Measurements from ENCODE around the gene DGAT2.

DNA sequence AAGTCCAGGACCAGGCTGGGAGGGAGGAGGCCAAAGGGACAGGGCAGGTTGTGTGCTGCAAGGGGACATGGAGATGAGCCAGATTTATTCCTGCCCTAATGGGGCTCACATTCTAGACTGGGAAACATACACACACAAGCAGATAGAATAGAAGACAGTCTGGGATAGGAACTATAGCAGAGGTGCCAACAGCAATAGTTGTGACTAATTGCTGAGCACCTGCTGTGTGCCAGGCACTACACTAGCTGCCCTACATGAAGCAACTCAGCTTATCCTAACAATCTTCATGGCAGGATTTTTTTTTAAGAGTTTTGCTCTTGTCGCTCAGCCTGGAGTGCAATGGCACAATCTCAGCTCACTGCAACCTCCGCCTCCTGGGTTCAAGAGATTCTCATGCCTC is 39.6 kb upstream of the DGAT2 start:
- TF ChIP-seq, protein P1, sequence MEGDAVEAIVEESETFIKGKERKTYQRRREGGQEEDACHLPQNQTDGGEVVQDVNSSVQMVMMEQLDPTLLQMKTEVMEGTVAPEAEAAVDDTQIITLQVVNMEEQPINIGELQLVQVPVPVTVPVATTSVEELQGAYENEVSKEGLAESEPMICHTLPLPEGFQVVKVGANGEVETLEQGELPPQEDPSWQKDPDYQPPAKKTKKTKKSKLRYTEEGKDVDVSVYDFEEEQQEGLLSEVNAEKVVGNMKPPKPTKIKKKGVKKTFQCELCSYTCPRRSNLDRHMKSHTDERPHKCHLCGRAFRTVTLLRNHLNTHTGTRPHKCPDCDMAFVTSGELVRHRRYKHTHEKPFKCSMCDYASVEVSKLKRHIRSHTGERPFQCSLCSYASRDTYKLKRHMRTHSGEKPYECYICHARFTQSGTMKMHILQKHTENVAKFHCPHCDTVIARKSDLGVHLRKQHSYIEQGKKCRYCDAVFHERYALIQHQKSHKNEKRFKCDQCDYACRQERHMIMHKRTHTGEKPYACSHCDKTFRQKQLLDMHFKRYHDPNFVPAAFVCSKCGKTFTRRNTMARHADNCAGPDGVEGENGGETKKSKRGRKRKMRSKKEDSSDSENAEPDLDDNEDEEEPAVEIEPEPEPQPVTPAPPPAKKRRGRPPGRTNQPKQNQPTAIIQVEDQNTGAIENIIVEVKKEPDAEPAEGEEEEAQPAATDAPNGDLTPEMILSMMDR (tag by site-specific recombination; IDR thresholded peaks at IDR 0.05) = no peak
- no peak for TF ChIP-seq ZNF473 (tag by site-specific recombination; IDR thresholded peaks at IDR 0.05)
- no peak for TF ChIP-seq ZNF175 (tag by site-specific recombination; IDR thresholded peaks at IDR 0.05)
- TF ChIP-seq, protein P2, sequence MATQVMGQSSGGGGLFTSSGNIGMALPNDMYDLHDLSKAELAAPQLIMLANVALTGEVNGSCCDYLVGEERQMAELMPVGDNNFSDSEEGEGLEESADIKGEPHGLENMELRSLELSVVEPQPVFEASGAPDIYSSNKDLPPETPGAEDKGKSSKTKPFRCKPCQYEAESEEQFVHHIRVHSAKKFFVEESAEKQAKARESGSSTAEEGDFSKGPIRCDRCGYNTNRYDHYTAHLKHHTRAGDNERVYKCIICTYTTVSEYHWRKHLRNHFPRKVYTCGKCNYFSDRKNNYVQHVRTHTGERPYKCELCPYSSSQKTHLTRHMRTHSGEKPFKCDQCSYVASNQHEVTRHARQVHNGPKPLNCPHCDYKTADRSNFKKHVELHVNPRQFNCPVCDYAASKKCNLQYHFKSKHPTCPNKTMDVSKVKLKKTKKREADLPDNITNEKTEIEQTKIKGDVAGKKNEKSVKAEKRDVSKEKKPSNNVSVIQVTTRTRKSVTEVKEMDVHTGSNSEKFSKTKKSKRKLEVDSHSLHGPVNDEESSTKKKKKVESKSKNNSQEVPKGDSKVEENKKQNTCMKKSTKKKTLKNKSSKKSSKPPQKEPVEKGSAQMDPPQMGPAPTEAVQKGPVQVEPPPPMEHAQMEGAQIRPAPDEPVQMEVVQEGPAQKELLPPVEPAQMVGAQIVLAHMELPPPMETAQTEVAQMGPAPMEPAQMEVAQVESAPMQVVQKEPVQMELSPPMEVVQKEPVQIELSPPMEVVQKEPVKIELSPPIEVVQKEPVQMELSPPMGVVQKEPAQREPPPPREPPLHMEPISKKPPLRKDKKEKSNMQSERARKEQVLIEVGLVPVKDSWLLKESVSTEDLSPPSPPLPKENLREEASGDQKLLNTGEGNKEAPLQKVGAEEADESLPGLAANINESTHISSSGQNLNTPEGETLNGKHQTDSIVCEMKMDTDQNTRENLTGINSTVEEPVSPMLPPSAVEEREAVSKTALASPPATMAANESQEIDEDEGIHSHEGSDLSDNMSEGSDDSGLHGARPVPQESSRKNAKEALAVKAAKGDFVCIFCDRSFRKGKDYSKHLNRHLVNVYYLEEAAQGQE (tag by site-specific recombination; IDR thresholded peaks at IDR 0.05) = no peak
- TF ChIP-seq, protein P3, sequence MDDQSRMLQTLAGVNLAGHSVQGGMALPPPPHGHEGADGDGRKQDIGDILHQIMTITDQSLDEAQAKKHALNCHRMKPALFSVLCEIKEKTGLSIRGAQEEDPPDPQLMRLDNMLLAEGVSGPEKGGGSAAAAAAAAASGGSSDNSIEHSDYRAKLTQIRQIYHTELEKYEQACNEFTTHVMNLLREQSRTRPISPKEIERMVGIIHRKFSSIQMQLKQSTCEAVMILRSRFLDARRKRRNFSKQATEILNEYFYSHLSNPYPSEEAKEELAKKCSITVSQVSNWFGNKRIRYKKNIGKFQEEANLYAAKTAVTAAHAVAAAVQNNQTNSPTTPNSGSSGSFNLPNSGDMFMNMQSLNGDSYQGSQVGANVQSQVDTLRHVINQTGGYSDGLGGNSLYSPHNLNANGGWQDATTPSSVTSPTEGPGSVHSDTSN (CRISPR knock-in tag; IDR thresholded peaks at IDR 0.05) = no peak
- no peak for TF ChIP-seq ZNF274 (IDR thresholded peaks at IDR 0.05; ENCODE audit: low read length)
- TF ChIP-seq ZNF274 (tag by site-specific recombination; IDR thresholded peaks at IDR 0.05; ENCODE audit: borderline replicate concordance) = no peak
- TF ChIP-seq, protein P4, sequence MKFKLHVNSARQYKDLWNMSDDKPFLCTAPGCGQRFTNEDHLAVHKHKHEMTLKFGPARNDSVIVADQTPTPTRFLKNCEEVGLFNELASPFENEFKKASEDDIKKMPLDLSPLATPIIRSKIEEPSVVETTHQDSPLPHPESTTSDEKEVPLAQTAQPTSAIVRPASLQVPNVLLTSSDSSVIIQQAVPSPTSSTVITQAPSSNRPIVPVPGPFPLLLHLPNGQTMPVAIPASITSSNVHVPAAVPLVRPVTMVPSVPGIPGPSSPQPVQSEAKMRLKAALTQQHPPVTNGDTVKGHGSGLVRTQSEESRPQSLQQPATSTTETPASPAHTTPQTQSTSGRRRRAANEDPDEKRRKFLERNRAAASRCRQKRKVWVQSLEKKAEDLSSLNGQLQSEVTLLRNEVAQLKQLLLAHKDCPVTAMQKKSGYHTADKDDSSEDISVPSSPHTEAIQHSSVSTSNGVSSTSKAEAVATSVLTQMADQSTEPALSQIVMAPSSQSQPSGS (tag by site-specific recombination; IDR thresholded peaks at IDR 0.05; ENCODE audit: low read depth) = no peak
- no peak for TF ChIP-seq KLF16 (tag by site-specific recombination; IDR thresholded peaks at IDR 0.05)
- no peak for TF ChIP-seq ZNF23 (tag by site-specific recombination; IDR thresholded peaks at IDR 0.05; ENCODE audit: borderline replicate concordance)
- no peak for TF ChIP-seq ZNF792 (tag by site-specific recombination; IDR thresholded peaks at IDR 0.05)
- no peak for TF ChIP-seq ZNF121 (tag by site-specific recombination; IDR thresholded peaks at IDR 0.05)
- TF ChIP-seq, protein P5, sequence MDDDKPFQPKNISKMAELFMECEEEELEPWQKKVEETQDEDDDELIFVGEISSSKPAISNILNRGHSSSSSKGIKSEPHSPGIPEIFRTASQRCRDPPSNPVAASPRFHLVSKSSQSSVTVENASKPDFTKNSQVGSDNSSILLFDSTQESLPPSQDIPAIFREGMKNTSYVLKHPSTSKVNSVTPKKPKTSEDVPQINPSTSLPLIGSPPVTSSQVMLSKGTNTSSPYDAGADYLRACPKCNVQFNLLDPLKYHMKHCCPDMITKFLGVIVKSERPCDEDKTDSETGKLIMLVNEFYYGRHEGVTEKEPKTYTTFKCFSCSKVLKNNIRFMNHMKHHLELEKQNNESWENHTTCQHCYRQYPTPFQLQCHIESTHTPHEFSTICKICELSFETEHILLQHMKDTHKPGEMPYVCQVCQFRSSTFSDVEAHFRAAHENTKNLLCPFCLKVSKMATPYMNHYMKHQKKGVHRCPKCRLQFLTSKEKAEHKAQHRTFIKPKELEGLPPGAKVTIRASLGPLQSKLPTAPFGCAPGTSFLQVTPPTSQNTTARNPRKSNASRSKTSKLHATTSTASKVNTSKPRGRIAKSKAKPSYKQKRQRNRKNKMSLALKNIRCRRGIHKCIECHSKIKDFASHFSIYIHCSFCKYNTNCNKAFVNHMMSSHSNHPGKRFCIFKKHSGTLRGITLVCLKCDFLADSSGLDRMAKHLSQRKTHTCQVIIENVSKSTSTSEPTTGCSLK (tag by site-specific recombination; IDR thresholded peaks at IDR 0.05) = no peak
- TF ChIP-seq GLIS2 (tag by site-specific recombination; IDR thresholded peaks at IDR 0.05) = no peak
- no peak for TF ChIP-seq TRIM28 (IDR thresholded peaks at IDR 0.05; ENCODE audit: borderline replicate concordance, low read length)

All from HEK293 (cell line).